Measurements from ENCODE around the gene WIZ.

GRCh38 chr19:15402411-15403150 is 47.2 kb downstream of the WIZ start:
- TF ChIP-seq CTCF (conservative IDR thresholded peaks at IDR 0.05; ENCODE audit: low read depth in 2 of 2) = no peak
- no peak for TF ChIP-seq REST (IDR thresholded peaks at IDR 0.05; ENCODE audit: unreplicated experiment)
- no peak for TF ChIP-seq POLR2AphosphoS5 (IDR thresholded peaks at IDR 0.05; ENCODE audit: low read depth)
- no peak for TF ChIP-seq EZH2phosphoT487 (IDR thresholded peaks at IDR 0.05; ENCODE audit: unreplicated experiment)
- TF ChIP-seq EZH2 (IDR thresholded peaks at IDR 0.05; ENCODE audit: low read depth, unreplicated experiment) = no peak
- no peak for TF ChIP-seq CREB1 (CRISPR knock-in tag; IDR thresholded peaks at IDR 0.05; ENCODE audit: low read depth)
- no peak for TF ChIP-seq ETS1 (IDR thresholded peaks at IDR 0.05)
- TF ChIP-seq NANOG (IDR thresholded peaks at IDR 0.05; ENCODE audit: borderline replicate concordance) = no peak
